Neural progenitor cell (in vitro differentiated cells): ENCODE measurements around the gene HES2.

Experiments used
- CTCF ChIP-seq: fragments of 200-600 bp; sonication (generic); IDR thresholded peaks from 2 replicates; pipeline ENCODE4 v1.5.1; 2017; ENCODE audit warnings: antibody characterized with exemption, mild to moderate bottlenecking
- EZH2phosphoT487 ChIP-seq: fragments of 200-600 bp; sonication (generic); IDR thresholded peaks from 2 replicates; pipeline ENCODE4 v1.6.1; 2017; ENCODE audit warnings: antibody characterized with exemption

GRCh38 chr1:6434186-6434585 is 14.5 kb upstream of the HES2 start:
- TF ChIP-seq CTCF (no peak), EZH2phosphoT487 (no peak)
